Natural killer cell (primary cell): Measurements from ENCODE around the gene CENPQ. TPM values are rescaled to one million over a fixed set of nuclear protein-coding genes. Genes with fewer than 3 reads are reported as not detected.

Experiments
- ATAC-seq, 3 donors: fragments of 150-1000 bp in 2 of 3; fragments of 200-7000 bp in 1 of 3; cut with Tn5 transposase; 1 replicate in 1 of 3; 2 replicates in 2 of 3; pipeline ENCODE4 v1.10.0; 2021; ENCODE audit warnings: mild to moderate bottlenecking in 2 of 3, moderate library complexity in 2 of 3
- DNase-seq, 2 donors: peaks; one replicate each; pipeline versions ENCODE4 v3.0.0 to v3.0.0-alpha.2; 2013 to 2021; ENCODE audit warnings: mixed read lengths in 1 of 2
- H3K27ac ChIP-seq: one replicate; pipeline ENCODE4 v1.5.1; 2013; ENCODE audit warnings: mild to moderate bottlenecking, low read length
- H3K27me3 ChIP-seq: one replicate; pipeline ENCODE4 v1.6.1; 2013; ENCODE audit warnings: low read length; ENCODE audit not compliant: control insufficient read depth, insufficient read depth
- H3K36me3 ChIP-seq: one replicate; pipeline ENCODE4 v1.6.1; 2013; ENCODE audit warnings: low read length; ENCODE audit not compliant: control insufficient read depth, insufficient read depth
- H3K4me1 ChIP-seq: one replicate; pipeline ENCODE4 v1.6.1; 2013; ENCODE audit warnings: low read length; ENCODE audit not compliant: control insufficient read depth, insufficient read depth
- H3K4me3 ChIP-seq: one replicate; pipeline ENCODE4 v1.5.1; 2013; ENCODE audit warnings: low read length
- H3K9me3 ChIP-seq: one replicate; pipeline ENCODE4 v1.6.1; 2013; ENCODE audit warnings: low read length; ENCODE audit not compliant: control insufficient read depth, insufficient read depth
- H3K27ac Mint-ChIP-seq, 2 donors: one replicate each; pipeline ENCODE4 v1.8.0; 2022; ENCODE audit warnings: mild to moderate bottlenecking in 2 of 2, mixed read lengths in 2 of 2, moderate library complexity in 1 of 2
- H3K27me3 Mint-ChIP-seq, 2 donors: one replicate each; pipeline ENCODE4 v1.8.0; 2022; ENCODE audit warnings: low read depth in 2 of 2, mixed read lengths in 2 of 2
- H3K36me3 Mint-ChIP-seq: one replicate; pipeline ENCODE4 v1.8.0; 2022; ENCODE audit warnings: mixed read lengths
- H3K4me1 Mint-ChIP-seq, 2 donors: one replicate each; pipeline ENCODE4 v1.8.0; 2022; ENCODE audit warnings: mixed read lengths in 2 of 2
- H3K4me3 Mint-ChIP-seq: one replicate; pipeline ENCODE4 v1.8.0; 2022; ENCODE audit warnings: mild to moderate bottlenecking, moderate library complexity, mixed read lengths
- H3K9me3 Mint-ChIP-seq, 2 donors: one replicate each; pipeline ENCODE4 v1.8.0; 2022; ENCODE audit warnings: mixed read lengths in 2 of 2
- WGBS: methylation state at CpG from one replicate; pipeline ENCODE4 v1.1.7; 2013; ENCODE audit warnings: missing lambda C conversion rate; ENCODE audit not compliant: insufficient coverage; 5-methylcytosine and 5-hydroxymethylcytosine counted together
- intact Hi-C: fragments of 100-400 bp; cut with micrococcal nuclease; formaldehyde crosslinking; loops from one replicate; pipeline ENCODE4 v1.14.2; 2022
- total RNA-seq, 4 donors: library from RNA; stranded (reverse); fragments of 120-200 nt in 1 of 4; gene quantifications; one replicate each; pipeline versions ENCODE4 v1.2.3 to v1.2.4, GENCODE V29; 2013 to 2022
- TF ChIP-seq, protein P1 (sequence below): fragments of 200-600 bp; IDR thresholded peaks from one replicate; pipeline ENCODE4 v1.8.0; 2022; ENCODE audit warnings: antibody characterized with exemption

CENPQ gene
- total RNA-seq, 3 donors from 2014 or later (not counting 1 experiment from before 2014, with no cell fraction given) = 1.5 to 3.2 (median 1.6) TPM

DNA sequence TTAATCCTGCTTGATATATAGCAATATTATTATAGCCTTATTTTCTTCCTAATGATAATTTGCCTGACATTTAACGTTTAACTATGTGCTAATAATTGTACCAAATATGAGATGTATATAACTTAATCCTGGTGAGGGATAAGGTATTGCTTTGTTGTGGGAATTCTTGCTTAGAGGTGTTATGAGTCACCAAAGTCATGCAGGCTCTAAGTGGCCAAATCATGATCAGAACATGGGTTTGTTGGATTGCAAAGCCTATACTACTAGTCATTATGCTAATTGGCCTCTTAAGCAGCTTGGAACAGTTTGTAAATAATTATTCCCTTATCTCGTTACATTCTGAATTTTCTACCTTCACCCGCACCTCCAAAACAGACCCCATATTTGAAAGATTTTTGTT is 65.4 kb downstream of the CENPQ start:
- ATAC-seq (no peak), DNase-seq (no peak)
- no peaks in the 10 kb centered on the region for H3K9me3 Mint-ChIP-seq
- Histone ChIP-seq H3K27me3 (no peaks in the 10 kb centered on the region), H3K36me3 (no peaks in the 10 kb centered on the region), H3K9me3 (no peaks in the 10 kb centered on the region), H3K4me3 (no peak overlapping the region), H3K27ac (no peak overlapping the region), H3K4me1 (no peaks in the 10 kb centered on the region)
- no peaks in the 10 kb centered on the region for H3K4me1 Mint-ChIP-seq
- intact Hi-C loops = no loop called here
- no peak overlapping the region for H3K4me3 Mint-ChIP-seq
- no peaks in the 10 kb centered on the region for H3K27me3 Mint-ChIP-seq
- H3K27ac Mint-ChIP-seq = no peak overlapping the region
- H3K36me3 Mint-ChIP-seq = no peaks in the 10 kb centered on the region
- 97% methylated on average over 2 of the region's 3 CpGs for WGBS
- TF ChIP-seq, protein P1, sequence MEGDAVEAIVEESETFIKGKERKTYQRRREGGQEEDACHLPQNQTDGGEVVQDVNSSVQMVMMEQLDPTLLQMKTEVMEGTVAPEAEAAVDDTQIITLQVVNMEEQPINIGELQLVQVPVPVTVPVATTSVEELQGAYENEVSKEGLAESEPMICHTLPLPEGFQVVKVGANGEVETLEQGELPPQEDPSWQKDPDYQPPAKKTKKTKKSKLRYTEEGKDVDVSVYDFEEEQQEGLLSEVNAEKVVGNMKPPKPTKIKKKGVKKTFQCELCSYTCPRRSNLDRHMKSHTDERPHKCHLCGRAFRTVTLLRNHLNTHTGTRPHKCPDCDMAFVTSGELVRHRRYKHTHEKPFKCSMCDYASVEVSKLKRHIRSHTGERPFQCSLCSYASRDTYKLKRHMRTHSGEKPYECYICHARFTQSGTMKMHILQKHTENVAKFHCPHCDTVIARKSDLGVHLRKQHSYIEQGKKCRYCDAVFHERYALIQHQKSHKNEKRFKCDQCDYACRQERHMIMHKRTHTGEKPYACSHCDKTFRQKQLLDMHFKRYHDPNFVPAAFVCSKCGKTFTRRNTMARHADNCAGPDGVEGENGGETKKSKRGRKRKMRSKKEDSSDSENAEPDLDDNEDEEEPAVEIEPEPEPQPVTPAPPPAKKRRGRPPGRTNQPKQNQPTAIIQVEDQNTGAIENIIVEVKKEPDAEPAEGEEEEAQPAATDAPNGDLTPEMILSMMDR = no peak

DNA sequence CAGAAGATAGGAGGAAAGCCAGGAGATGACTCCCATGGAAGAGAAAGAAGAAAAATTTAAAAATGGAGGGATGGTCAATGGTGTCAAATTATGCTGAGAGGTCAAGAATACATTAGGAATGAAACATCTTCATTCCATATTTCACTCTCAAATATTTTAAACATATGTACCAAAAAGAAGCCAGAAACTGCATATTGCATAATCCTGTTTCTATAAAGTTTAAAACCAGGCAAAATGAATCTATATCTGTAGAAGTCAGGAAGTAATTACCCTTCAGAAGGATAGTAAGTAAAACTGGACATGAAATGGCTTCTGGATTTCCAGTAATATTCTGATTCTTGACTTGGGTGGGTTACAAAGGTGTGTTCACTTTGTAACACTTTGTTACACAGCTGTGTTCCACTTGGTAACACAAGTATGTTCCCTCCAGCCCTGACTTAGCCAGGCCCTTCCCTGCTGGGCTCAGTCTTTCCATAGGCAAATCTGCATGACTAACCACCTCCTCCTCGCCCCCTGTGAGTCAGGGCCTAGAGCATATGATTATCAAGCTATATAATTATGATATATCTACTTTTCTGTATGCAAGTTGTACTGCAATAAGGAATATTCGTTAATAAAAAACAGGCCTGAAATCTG is 67.1 kb downstream of the CENPQ start:
- H3K36me3 ChIP-seq = no peaks in the 10 kb centered on the region
- TF ChIP-seq, protein P1 = no peak
- no peaks in the 10 kb centered on the region for H3K27me3 Mint-ChIP-seq
- H3K4me1 Mint-ChIP-seq = no peaks in the 10 kb centered on the region
- no peaks in the 10 kb centered on the region for H3K9me3 Mint-ChIP-seq
- no peak for DNase-seq
- no peak overlapping the region for H3K4me3 Mint-ChIP-seq
- intact Hi-C loops = loop anchor here (10.0 kb wide), 1 partner anchor 305 kb away; no protein-coding TSS in a partner anchor
- no peak overlapping the region for H3K27ac ChIP-seq
- H3K36me3 Mint-ChIP-seq = no peaks in the 10 kb centered on the region
- no peak overlapping the region for H3K4me3 ChIP-seq
- ATAC-seq = no peak
- no peaks in the 10 kb centered on the region for H3K9me3 ChIP-seq
- H3K27ac Mint-ChIP-seq = no peak overlapping the region
- no peaks in the 10 kb centered on the region for H3K27me3 ChIP-seq
- no CpG with 5 or more reads among the region's 2 CpGs for WGBS
- no peaks in the 10 kb centered on the region for H3K4me1 ChIP-seq

DNA sequence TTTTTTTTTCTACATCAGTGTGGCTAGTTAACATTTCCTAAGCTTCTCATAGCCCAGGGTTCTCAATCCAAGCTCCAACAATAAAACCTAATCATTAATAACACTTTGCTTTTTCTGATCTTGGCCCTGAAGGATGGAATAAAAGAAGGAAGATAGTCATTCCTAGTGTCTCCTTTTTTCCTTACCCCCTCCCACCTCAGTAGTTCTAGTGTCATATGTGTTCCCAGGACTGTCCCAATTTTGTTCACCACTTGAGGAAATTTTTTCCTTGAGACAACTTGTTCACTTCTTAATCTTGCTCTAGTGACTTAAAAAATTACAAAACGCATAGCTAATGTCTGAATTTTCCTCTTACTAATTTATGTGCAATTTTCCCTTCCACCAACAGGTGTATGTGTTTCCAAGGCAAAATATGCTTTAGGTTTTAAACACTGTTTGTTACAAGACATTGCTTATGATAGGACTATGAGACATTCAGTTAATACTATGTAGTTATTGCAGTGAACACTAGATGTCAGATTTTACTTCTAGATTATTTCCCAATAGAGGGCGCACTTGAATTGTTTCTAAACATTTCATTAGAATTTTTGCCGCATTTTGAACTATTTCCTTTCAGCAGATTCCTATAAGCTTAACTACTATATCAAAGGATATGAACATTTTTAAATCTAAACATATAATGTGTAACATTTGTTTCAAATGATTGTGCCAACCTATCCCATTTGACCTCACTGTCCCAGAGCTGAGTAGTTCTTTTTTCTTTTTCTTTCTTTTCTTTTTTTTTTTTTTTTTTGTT is 68.8 kb downstream of the CENPQ start:
- Histone ChIP-seq H3K9me3 (no peaks in the 10 kb centered on the region), H3K27me3 (no peaks in the 10 kb centered on the region), H3K4me1 (no peaks in the 10 kb centered on the region), H3K27ac (no peak overlapping the region), H3K4me3 (no peak overlapping the region), H3K36me3 (no peaks in the 10 kb centered on the region)
- DNase-seq (peak in 1 of 2 donors; percentile 48), ATAC-seq (peak in 2 of 3 donors; percentile 55 to 66)
- 0% methylated on average over 2 of the region's 3 CpGs for WGBS
- no peak overlapping the region for H3K27ac Mint-ChIP-seq
- TF ChIP-seq, protein P1 = peak; percentile 63
- no peaks in the 10 kb centered on the region for H3K36me3 Mint-ChIP-seq
- no peaks in the 10 kb centered on the region for H3K4me1 Mint-ChIP-seq
- no peaks in the 10 kb centered on the region for H3K27me3 Mint-ChIP-seq
- H3K9me3 Mint-ChIP-seq = no peaks in the 10 kb centered on the region
- intact Hi-C loops = loop anchor here (10.0 kb wide), 1 partner anchor 303 kb away; no protein-coding TSS in a partner anchor
- peak overlapping the region; percentile 10 for H3K4me3 Mint-ChIP-seq
